ENCODE measurements around the gene PYGO2.

DNA sequence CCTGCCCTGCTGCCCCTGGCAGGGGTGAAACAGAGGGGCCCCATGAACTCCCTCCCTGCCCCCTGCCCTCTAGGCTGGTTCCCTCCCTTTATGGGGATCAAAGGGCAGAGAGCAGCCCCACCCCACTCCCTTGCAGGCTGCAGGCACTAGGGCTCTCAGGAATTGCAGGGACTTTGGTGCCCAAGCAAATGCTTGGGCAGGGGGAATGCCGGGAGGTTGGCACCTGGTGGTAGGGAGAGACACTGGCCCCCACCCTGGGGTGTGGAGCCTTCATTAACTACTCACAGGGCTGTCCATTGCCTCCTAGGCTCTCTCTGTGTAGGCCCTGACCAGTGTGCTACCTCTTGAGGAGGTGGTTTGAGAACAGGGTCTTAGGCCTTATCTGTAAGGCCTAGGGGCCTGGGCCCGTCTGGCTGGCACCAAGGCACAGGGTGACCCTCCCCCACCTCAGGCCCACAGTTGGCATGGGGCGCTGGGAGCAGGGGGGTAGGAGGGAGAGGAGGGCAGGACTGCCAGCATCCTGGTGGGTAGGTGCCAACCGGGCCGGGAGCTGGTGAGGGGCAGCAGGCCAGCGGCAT lies 45.8 kb upstream of the PYGO2 start:
- TF ChIP-seq CTCF (IDR thresholded peaks at IDR 0.05) (no peak), POLR2A (IDR thresholded peaks at IDR 0.05) (no peak)
